GM23338 (cell line): ENCODE data around the gene MYMX. TPM values are rescaled to one million over a fixed set of nuclear protein-coding genes. Genes with fewer than 3 reads are reported as not detected.

ENCODE experiments used
- ATAC-seq: fragments of 200-7000 bp; cut with Tn5 transposase; 3 replicates; pipeline ENCODE4 v1.9.1; 2020
- DNase-seq: peaks from one replicate; pipeline ENCODE4 v3.0.0-alpha.2; 2015; ENCODE audit warnings: low spot score
- H2AFZ ChIP-seq: fragments of 200-600 bp; sonication (generic); 2 replicates; pipeline ENCODE4 v1.8.0; 2016; ENCODE audit warnings: antibody characterized with exemption, mild to moderate bottlenecking, moderate library complexity
- H3F3A ChIP-seq: fragments of 200-600 bp; sonication (generic); replicated peaks from 2 replicates; pipeline ENCODE4 v1.8.0; 2017; ENCODE audit warnings: antibody characterized with exemption, mixed run types, low read depth
- H3K27ac ChIP-seq: fragments of 200-600 bp; sonication (generic); 2 replicates; pipeline ENCODE4 v1.6.1; 2016; ENCODE audit warnings: low read depth
- H3K27me3 ChIP-seq: fragments of 200-600 bp; sonication (generic); 2 replicates; pipeline ENCODE4 v1.8.0; 2016; ENCODE audit warnings: mild to moderate bottlenecking, mixed run types, moderate library complexity; ENCODE audit not compliant: insufficient read depth
- H3K36me3 ChIP-seq: fragments of 200-600 bp; sonication (generic); 2 replicates; pipeline ENCODE4 v1.8.0; 2016; ENCODE audit warnings: mild to moderate bottlenecking; ENCODE audit not compliant: insufficient read depth
- H3K4me1 ChIP-seq: fragments of 200-600 bp; sonication (generic); 2 replicates; pipeline ENCODE4 v1.8.0; 2016; ENCODE audit warnings: mild to moderate bottlenecking, moderate library complexity; ENCODE audit not compliant: insufficient read depth
- H3K4me2 ChIP-seq: fragments of 200-600 bp; sonication (generic); 2 replicates; pipeline ENCODE4 v1.7.1; 2017; ENCODE audit warnings: mixed run types
- H3K4me3 ChIP-seq: fragments of 200-600 bp; sonication (generic); 2 replicates; pipeline ENCODE4 v1.6.1; 2016; ENCODE audit warnings: mixed run types
- H3K79me2 ChIP-seq: fragments of 200-600 bp; sonication (generic); replicated peaks from 2 replicates; pipeline ENCODE4 v1.8.0; 2017; ENCODE audit warnings: mild to moderate bottlenecking; ENCODE audit not compliant: insufficient read depth
- H3K9me2 ChIP-seq: fragments of 200-600 bp; sonication (generic); 2 replicates; pipeline ENCODE4 v1.8.0; 2017; ENCODE audit not compliant: insufficient read depth
- H4K20me1 ChIP-seq: fragments of 200-600 bp; sonication (generic); replicated peaks from 2 replicates; pipeline ENCODE4 v1.8.0; 2017; ENCODE audit warnings: mild to moderate bottlenecking; ENCODE audit not compliant: insufficient read depth
- H3K27ac Mint-ChIP-seq: 2 replicates; pipeline ENCODE4 v1.8.0; 2020; ENCODE audit warnings: inconsistent platforms, mild to moderate bottlenecking, moderate library complexity, mixed read lengths
- H3K27me3 Mint-ChIP-seq: 3 replicates; pipeline ENCODE4 v1.8.0; 2022; ENCODE audit warnings: low read depth, mild to moderate bottlenecking, moderate library complexity, mixed read lengths, inconsistent platforms; ENCODE audit not compliant: insufficient read depth, poor library complexity
- H3K36me3 Mint-ChIP-seq: 3 replicates; pipeline ENCODE4 v1.8.0; 2021; ENCODE audit warnings: low read depth, mild to moderate bottlenecking, inconsistent platforms, moderate library complexity, mixed read lengths
- H3K4me1 Mint-ChIP-seq: 3 replicates; pipeline ENCODE4 v1.8.0; 2020; ENCODE audit warnings: mild to moderate bottlenecking, inconsistent platforms, mixed read lengths
- H3K4me3 Mint-ChIP-seq: 3 replicates; pipeline ENCODE4 v1.8.0; 2021; ENCODE audit warnings: moderate library complexity, mild to moderate bottlenecking, inconsistent platforms, mixed read lengths
- H3K9me3 Mint-ChIP-seq: 3 replicates; pipeline ENCODE4 v1.8.0; 2020; ENCODE audit warnings: moderate library complexity, mild to moderate bottlenecking, inconsistent platforms, mixed read lengths
- CREB1 ChIP-seq: fragments of 250-450 bp; sonication (Bioruptor Pico); IDR thresholded peaks from 2 replicates; pipeline ENCODE4 v1.5.0; 2020; ENCODE audit warnings: low read depth, mild to moderate bottlenecking, moderate library complexity
- CTCF ChIP-seq, 2 experiments: fragments of 200-600 bp in 1 of 2; sonication (generic) in 1 of 2; conservative IDR thresholded peaks; 2 replicates each; pipeline versions ENCODE4 v1.5.1 to v1.6.1; 2016 to 2017; ENCODE audit warnings: antibody characterized with exemption in 2 of 2, low read depth in 2 of 2, mild to moderate bottlenecking in 2 of 2, moderate library complexity in 1 of 2
- ETS1 ChIP-seq: IDR thresholded peaks from 2 replicates; pipeline ENCODE4 v1.6.1; 2016; ENCODE audit warnings: antibody characterized with exemption
- EZH2 ChIP-seq: fragments of 200-600 bp; sonication (generic); IDR thresholded peaks from one replicate; pipeline ENCODE4 v1.8.0; 2017; ENCODE audit warnings: antibody characterized with exemption, mild to moderate bottlenecking, low read depth; ENCODE audit not compliant: unreplicated experiment
- EZH2phosphoT487 ChIP-seq: fragments of 200-600 bp; sonication (generic); IDR thresholded peaks from one replicate; pipeline ENCODE4 v1.8.1; 2018; ENCODE audit warnings: antibody characterized with exemption; ENCODE audit not compliant: unreplicated experiment
- JUNB ChIP-seq: IDR thresholded peaks from one replicate; pipeline ENCODE4 v1.6.1; 2016; ENCODE audit warnings: antibody characterized with exemption; ENCODE audit not compliant: unreplicated experiment
- NANOG ChIP-seq: IDR thresholded peaks from 2 replicates; pipeline ENCODE4 v1.6.1; 2016; ENCODE audit warnings: antibody characterized with exemption, borderline replicate concordance
- POLR2AphosphoS5 ChIP-seq: IDR thresholded peaks from 2 replicates; pipeline ENCODE4 v1.6.1; 2016; ENCODE audit warnings: antibody characterized with exemption, low read depth
- REST ChIP-seq: IDR thresholded peaks from one replicate; pipeline ENCODE4 v1.6.1; 2018; ENCODE audit warnings: antibody characterized with exemption; ENCODE audit not compliant: unreplicated experiment
- STAT1 ChIP-seq: IDR thresholded peaks from one replicate; pipeline ENCODE4 v1.6.1; 2016; ENCODE audit warnings: antibody characterized with exemption; ENCODE audit not compliant: unreplicated experiment
- ZNF114 ChIP-seq: fragments of 250-450 bp; sonication (Bioruptor Pico); IDR thresholded peaks from 2 replicates; pipeline ENCODE4 v1.5.0; 2020; ENCODE audit warnings: mild to moderate bottlenecking, moderate library complexity
- ZNF331 ChIP-seq: fragments of 250-450 bp; sonication (Bioruptor Pico); IDR thresholded peaks from 2 replicates; pipeline ENCODE4 v1.5.0; 2020; ENCODE audit warnings: low read depth, mild to moderate bottlenecking, moderate library complexity
- ZNF462 ChIP-seq: fragments of 250-450 bp; sonication (Bioruptor Pico); IDR thresholded peaks from 2 replicates; pipeline ENCODE4 v1.5.0; 2020; ENCODE audit warnings: mild to moderate bottlenecking, moderate library complexity
- polyA plus RNA-seq: library from polyadenylated mRNA; unstranded; fragments of >200 nt; fragmentation: Nextera tagmentation; extraction: Ambion mirVana; gene quantifications from 2 replicates; pipeline ENCODE4 v1.2.1, GENCODE V29; 2016
- total RNA-seq: library from RNA; depleted of rRNA; stranded (reverse); fragments of >200 nt; shearing (Covaris generic); gene quantifications from 2 replicates; pipeline ENCODE4 v1.2.3, GENCODE V29; 2014

Gene MYMX
- total and polyA plus RNA-seq, 2 experiments from 2014 or later: 2.8 to 7.1 TPM

- no peaks in the 10 kb centered on the region for H3K9me2 ChIP-seq
- TF ChIP-seq POLR2AphosphoS5 (no peak), ETS1 (no peak), REST (no peak), STAT1 (no peak), CTCF (conservative IDR thresholded peaks at IDR 0.05; ENCODE audit: low read depth in 2 of 2) (no peak), NANOG (no peak), ZNF331 (CRISPR knock-in tag) (no peak), EZH2 (no peak), ZNF462 (CRISPR knock-in tag) (no peak), JUNB (no peak), CREB1 (CRISPR knock-in tag) (no peak), ZNF114 (CRISPR knock-in tag) (no peak), EZH2phosphoT487 (no peak)
- no peaks in the 10 kb centered on the region for H3K9me3 Mint-ChIP-seq
- no peaks in the 10 kb centered on the region for H3K79me2 ChIP-seq
- no peak overlapping the region for H3K4me3 Mint-ChIP-seq
- H4K20me1 ChIP-seq: no peaks in the 10 kb centered on the region
- H3K27me3 Mint-ChIP-seq: peaks cover 12% of the 10 kb centered on the region
- no peak overlapping the region for H3K4me3 ChIP-seq
- peaks cover 32% of the 10 kb centered on the region for H3K4me1 Mint-ChIP-seq
- DNase-seq (no peak), ATAC-seq (no peak)
- no peak overlapping the region for H3K4me2 ChIP-seq
- H3K4me1 ChIP-seq: peaks cover 32% of the 10 kb centered on the region
- H2AFZ ChIP-seq: no peak overlapping the region
- 0 out of 2 replicates have a peak, but pooled peaks cover 5% of the 10 kb centered on the region for H3F3A ChIP-seq
- no peaks in the 10 kb centered on the region for H3K36me3 Mint-ChIP-seq
- no peaks in the 10 kb centered on the region for H3K36me3 ChIP-seq
- H3K27ac Mint-ChIP-seq: no peak overlapping the region
- H3K27me3 ChIP-seq: no peaks in the 10 kb centered on the region
- no peak overlapping the region for H3K27ac ChIP-seq
Observed at GRCh38 chr6:44198684-44199083, 18.0 kb upstream of the MYMX start.
